Measurements from ENCODE around the gene STAB1.

STAB1 gene

DNA sequence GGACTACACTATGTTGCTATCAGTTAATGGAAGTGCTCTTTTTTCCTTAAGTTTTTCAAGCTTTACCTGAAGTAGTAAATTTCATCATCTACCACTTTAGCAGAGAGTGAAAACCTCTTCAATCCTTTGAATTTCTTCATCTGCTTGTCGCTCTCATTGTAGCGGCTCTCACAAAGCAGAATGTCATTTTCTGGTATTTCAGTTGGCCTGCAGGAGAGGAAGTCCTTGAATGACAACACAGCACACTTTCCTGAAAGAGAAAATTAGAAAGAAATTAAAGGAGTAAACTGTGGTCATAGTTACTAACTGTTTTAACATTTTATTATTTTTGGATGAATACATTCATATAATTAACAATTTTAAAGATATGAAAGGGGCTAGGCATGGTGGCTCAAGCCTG lies 68.8 kb downstream of the STAB1 start:
- DNase-seq (ENCODE audit: low spot score): no peak

DNA sequence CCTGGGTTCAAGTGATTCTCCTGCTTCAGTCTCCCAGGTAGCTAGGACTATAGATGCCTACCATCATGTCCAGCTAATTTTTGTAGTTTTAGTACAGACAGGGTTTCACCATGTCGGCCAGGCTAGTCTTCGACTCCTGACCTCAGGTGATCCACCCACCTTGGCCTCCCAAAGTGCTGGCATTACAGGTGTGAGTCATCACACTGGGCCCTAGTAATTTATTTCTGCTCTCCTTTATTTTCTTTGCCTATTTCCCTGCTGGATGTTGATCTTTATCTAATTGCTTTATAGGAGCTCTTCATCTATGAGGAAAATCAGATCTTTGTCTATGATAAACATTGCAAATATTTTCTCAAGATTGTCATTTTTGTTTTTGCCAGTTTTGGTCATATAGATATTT lies 72.9 kb downstream of the STAB1 start:
- no peak for DNase-seq (ENCODE audit: low spot score)

DNA sequence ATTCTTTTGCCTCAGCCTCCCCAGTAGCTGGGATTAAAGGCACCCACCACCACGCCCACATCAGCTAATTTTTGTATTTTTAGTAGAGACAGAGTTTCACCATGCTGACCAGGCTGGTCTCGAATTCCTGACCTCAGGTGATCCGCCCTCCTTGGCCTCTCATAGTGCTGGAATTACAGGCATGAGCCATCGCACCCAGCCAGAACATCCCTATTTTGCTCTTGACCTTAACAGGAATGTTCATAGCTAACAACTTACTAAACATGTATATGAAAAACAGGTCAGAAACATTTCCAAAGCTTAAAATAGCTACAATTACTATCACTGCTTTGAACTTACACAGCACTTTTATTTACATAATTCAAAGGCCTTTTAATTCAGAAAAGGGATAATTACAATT lies 74.9 kb downstream of the STAB1 start:
- DNase-seq (ENCODE audit: low spot score): peak; percentile 17

DNA sequence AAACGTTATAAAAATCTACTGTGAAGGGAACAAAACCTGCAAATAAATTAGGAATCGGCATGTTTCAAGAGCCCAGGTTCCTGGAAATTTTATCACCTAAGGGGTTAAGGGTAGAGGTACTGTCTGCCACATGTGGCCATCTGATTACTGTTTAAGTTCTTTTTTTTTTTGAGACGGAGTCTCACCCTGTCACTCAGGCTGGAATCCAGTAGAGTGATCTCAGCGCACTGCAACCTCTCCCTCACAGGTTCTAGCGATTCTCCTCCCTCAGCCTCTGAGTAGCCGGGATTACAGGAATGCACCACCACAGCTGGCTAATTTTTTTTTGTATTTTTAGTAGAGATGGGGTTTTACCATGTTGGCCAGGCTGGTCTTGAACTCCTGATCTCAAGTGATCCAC lies 77.1 kb downstream of the STAB1 start:
- DNase-seq (ENCODE audit: low spot score): no peak

All from AG08395 (cell line).